Muscle layer of duodenum (tissue), 2 donors: ENCODE measurements around the gene OMA1.
A peak's percentile ranks its signal among the peaks of the same experiment; 100 is the strongest.

Experiments
- H3K27ac ChIP-seq: one replicate; pipeline ENCODE4 v1.7.0; 2013; ENCODE audit warnings: mild to moderate bottlenecking, low read length
- H3K27me3 ChIP-seq: one replicate; pipeline ENCODE4 v1.7.0; 2013; ENCODE audit warnings: low read depth, mild to moderate bottlenecking, control low read depth, low read length
- H3K36me3 ChIP-seq, 2 donors: one replicate each; pipeline ENCODE4 v1.7.0; 2013; ENCODE audit warnings: low read length in 2 of 2, control low read depth in 1 of 2, mild to moderate bottlenecking in 1 of 2; ENCODE audit not compliant: insufficient read depth in 2 of 2, control insufficient read depth in 1 of 2
- H3K4me1 ChIP-seq, 2 donors: one replicate each; pipeline ENCODE4 v1.7.0; 2013; ENCODE audit warnings: low read length in 2 of 2, mild to moderate bottlenecking in 2 of 2, control low read depth in 1 of 2, moderate library complexity in 1 of 2; ENCODE audit not compliant: insufficient read depth in 2 of 2, control insufficient read depth in 1 of 2
- H3K4me3 ChIP-seq, 2 donors: one replicate each; pipeline ENCODE4 v1.7.0; 2013; ENCODE audit warnings: low read length in 2 of 2, low read depth in 1 of 2, mild to moderate bottlenecking in 1 of 2
- H3K9me3 ChIP-seq, 2 donors: one replicate each; pipeline ENCODE4 v1.7.0; 2013; ENCODE audit warnings: low read length in 2 of 2, control low read depth in 1 of 2, mild to moderate bottlenecking in 1 of 2; ENCODE audit not compliant: control insufficient read depth in 1 of 2
- donor health status: healthy.

OMA1 gene

DNA sequence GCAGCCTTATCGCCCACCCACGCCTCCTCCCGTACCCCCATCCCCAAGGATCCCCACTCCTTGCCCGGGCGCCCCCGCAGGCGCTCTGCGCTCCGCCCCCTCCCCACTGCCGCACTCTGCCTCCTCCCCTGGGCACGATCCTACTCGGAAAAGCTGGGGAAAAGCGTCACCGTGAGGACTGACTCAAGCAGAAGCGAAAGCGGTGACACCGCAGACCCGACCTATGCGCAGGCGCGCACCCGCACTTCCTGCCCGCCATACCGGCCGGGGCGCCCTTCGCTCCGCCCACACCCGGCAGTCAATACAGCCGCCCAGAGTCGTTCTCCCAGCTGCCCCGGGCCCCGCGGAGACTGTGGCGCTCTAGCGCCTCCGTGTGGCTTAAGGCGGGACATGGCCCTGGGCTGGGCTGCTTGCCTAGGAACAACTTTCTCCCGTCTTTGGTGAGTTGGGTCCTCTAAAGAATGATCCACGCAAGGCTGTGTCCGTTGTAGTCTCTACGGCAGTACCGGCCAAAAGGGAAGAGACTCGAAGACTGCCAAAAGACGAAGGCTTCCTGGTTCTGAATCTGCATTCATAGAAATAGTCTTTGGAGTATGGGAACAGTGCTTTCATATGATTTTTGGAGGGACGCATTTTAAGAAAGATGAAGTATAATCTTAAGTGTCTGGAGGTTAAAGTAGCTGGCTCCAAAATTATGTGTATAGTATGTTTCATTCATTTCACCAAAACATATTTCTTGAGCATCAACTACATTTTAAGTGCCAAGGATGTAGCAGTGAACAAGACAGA, at the start of gene OMA1:
OMA1 (minus strand) TSS at position 207 of the 789 bp plus-strand sequence. CDS start 7,432 bp downstream, outside the sequence.
- no peaks in the 10 kb centered on the region for H3K9me3 ChIP-seq

GRCh38 chr1:58594546-58594945, 48.0 kb upstream of the OMA1 start:
- Histone ChIP-seq H3K4me1 (peaks cover 0 to 9% of the 10 kb centered on the region in 2 donors), H3K27ac (no peak overlapping the region), H3K36me3 (no peaks in the 10 kb centered on the region), H3K9me3 (no peaks in the 10 kb centered on the region), H3K27me3 (no peaks in the 10 kb centered on the region), H3K4me3 (no peak overlapping the region)

More for the DNA sequence above, at the start of gene OMA1:
- Histone ChIP-seq H3K27me3 (no peaks in the 10 kb centered on the region), H3K27ac (peak within 1 kb of the TSS; percentile 99), H3K4me3 (peak within 1 kb of the TSS; percentile 64 to 81), H3K4me1 (peaks cover 5 to 10% of the 10 kb centered on the region in 2 donors), H3K36me3 (no peaks in the 10 kb centered on the region)

- H3K9me3 ChIP-seq, result no peaks in the 10 kb centered on the region
- H3K27me3 ChIP-seq, result no peaks in the 10 kb centered on the region
- H3K27ac ChIP-seq, result no peak overlapping the region
- H3K36me3 ChIP-seq, result no peaks in the 10 kb centered on the region
- peaks cover 0 to 9% of the 10 kb centered on the region in 2 donors for H3K4me1 ChIP-seq
- H3K4me3 ChIP-seq, result no peak overlapping the region
Observed at GRCh38 chr1:58592522-58593134, 46.1 kb upstream of the OMA1 start.

DNA sequence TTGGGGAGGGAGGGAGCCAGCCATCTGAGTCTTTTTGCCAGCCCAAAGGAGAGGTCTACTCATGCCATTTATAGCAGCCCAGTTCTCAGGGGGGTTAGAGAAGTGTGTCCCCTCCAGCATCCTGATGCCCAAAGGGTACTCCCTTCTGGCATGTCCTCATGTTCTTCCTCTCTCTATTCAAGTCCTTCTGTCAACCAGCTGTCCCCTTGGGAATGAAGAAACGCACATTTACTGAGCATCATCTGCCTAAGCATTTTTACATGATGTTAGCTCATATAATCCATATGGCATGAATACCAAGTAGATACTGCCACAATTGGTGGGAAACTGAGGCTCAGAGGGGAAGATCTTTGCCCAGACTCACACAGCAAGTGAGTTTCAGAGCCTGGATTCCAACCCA, 45.3 kb upstream of the OMA1 start:
- Histone ChIP-seq H3K4me3 (no peak overlapping the region), H3K4me1 (peaks cover 0 to 9% of the 10 kb centered on the region in 2 donors), H3K27ac (no peak overlapping the region), H3K9me3 (no peaks in the 10 kb centered on the region), H3K36me3 (no peaks in the 10 kb centered on the region), H3K27me3 (no peaks in the 10 kb centered on the region)

GRCh38 chr1:58590019-58590418, 43.5 kb upstream of the OMA1 start:
- H3K36me3 ChIP-seq, result no peaks in the 10 kb centered on the region
- H3K27me3 ChIP-seq, result no peaks in the 10 kb centered on the region
- no peak overlapping the region for H3K27ac ChIP-seq
- H3K9me3 ChIP-seq, result no peaks in the 10 kb centered on the region
- no peak overlapping the region for H3K4me3 ChIP-seq
- peaks cover 0 to 12% of the 10 kb centered on the region in 2 donors for H3K4me1 ChIP-seq

- Histone ChIP-seq H3K27ac (no peak overlapping the region), H3K9me3 (no peaks in the 10 kb centered on the region), H3K4me1 (peaks cover 4 to 20% of the 10 kb centered on the region in 2 donors), H3K4me3 (no peak overlapping the region), H3K27me3 (no peaks in the 10 kb centered on the region), H3K36me3 (no peaks in the 10 kb centered on the region)
Observed at GRCh38 chr1:58588396-58588795, 41.9 kb upstream of the OMA1 start.

DNA sequence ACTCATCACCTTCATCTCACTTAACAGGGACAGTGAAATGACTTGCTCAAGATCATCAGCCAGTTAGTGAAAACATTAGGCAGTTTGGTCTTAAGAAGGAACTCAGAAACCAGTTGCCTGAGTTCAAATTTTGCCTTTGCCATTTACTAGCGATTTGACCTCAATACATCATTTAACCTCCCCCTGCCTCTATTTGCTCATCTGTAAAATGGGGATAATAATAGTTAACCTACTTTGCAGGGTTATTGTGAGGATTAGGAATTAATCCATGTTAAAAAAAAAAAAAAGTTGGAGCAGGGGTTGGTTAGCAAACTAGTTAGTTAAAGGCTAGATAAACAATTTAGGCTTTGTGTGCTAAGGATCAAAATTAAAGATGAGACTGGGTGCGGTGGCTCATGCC, 41.1 kb upstream of the OMA1 start:
- H3K27ac ChIP-seq, result no peak overlapping the region
- peaks cover 4 to 19% of the 10 kb centered on the region in 2 donors for H3K4me1 ChIP-seq
- H3K4me3 ChIP-seq, result no peak overlapping the region
- no peaks in the 10 kb centered on the region for H3K27me3 ChIP-seq
- no peaks in the 10 kb centered on the region for H3K36me3 ChIP-seq
- H3K9me3 ChIP-seq, result no peaks in the 10 kb centered on the region

DNA sequence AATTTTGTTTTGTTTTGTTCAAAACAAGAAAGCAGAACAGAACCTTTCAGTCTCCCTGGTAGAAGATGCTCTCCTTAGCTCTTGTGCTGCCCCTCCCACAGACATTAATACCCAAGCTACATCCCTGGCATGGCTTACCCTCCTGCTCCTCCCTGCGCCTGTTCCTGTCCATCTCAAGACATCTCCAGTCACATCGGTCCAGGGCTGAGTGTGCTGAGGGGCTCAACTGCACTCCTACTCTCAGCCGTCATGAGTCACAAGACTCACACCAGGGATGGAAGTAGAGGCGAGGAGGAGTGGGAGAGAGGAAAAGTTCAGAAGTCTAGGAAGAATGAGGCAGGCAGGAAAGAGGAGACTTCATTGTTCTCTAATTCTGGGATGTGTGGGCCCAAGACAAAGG, 39.7 kb upstream of the OMA1 start:
- Histone ChIP-seq H3K36me3 (no peaks in the 10 kb centered on the region), H3K27ac (no peak overlapping the region), H3K9me3 (no peaks in the 10 kb centered on the region), H3K27me3 (no peaks in the 10 kb centered on the region), H3K4me3 (no peak overlapping the region), H3K4me1 (peaks cover 4 to 12% of the 10 kb centered on the region in 2 donors)

GRCh38 chr1:58585581-58586151, 39.1 kb upstream of the OMA1 start:
- H3K36me3 ChIP-seq, result no peaks in the 10 kb centered on the region
- H3K27ac ChIP-seq, result peak overlapping the region; percentile 39

GRCh38 chr1:58585166-58585565, 38.6 kb upstream of the OMA1 start:
- Histone ChIP-seq H3K9me3 (no peaks in the 10 kb centered on the region), H3K4me3 (no peak overlapping the region), H3K27me3 (no peaks in the 10 kb centered on the region), H3K36me3 (no peaks in the 10 kb centered on the region), H3K27ac (peak overlapping the region; percentile 39), H3K4me1 (peaks cover 4 to 12% of the 10 kb centered on the region in 2 donors)

More at GRCh38 chr1:58585581-58586151, 39.1 kb upstream of the OMA1 start:
- Histone ChIP-seq H3K27me3 (no peaks in the 10 kb centered on the region), H3K4me1 (peaks cover 4 to 12% of the 10 kb centered on the region in 2 donors), H3K4me3 (no peak overlapping the region), H3K9me3 (no peaks in the 10 kb centered on the region)

DNA sequence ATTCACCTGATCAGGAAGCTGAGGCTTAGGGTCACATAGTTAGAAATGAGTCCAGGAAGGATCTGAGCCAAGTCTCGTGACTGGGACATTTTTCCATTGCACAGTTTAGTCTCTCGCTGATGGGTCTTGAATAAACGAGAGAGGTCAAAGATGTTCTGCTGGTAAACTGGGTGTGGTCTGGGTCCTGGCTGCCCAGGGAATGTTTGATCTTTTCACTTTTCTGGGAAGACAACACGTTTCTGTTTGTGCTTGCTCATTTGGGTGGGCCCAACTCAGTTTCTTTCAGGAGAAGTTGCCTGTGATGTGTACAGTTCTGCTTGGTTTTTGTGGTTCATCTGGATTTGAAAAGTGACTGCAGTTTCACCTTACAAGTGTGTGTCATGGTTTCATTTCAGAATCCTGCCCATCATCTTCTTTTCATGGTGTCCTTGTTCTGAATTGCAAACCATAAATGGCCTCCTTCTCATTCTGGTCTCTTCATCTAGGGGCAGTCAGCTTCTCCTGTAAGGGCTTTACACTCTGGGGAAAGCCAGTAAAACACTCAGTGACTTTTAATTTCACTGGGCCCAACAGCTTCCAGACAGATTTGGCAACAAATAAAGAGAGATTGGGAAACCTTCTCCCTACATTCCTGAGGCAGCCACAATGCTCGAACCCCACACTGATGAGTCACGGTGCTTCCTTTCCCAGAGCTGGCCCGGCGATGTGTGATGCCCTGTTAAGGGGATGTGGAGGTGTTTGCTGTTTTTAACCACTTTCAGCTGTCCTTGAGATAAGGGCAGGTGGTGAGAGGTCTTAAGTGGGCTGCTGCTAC, 37.8 kb upstream of the OMA1 start:
- Histone ChIP-seq H3K9me3 (no peaks in the 10 kb centered on the region), H3K4me3 (no peak overlapping the region), H3K27me3 (no peaks in the 10 kb centered on the region), H3K36me3 (no peaks in the 10 kb centered on the region), H3K27ac (peak overlapping the region; percentile 39), H3K4me1 (peaks cover 4 to 12% of the 10 kb centered on the region in 2 donors)
